ENCODE measurements around the gene TNFAIP8L2. TPM values are rescaled to one million over a fixed set of nuclear protein-coding genes. Genes with fewer than 3 reads are reported as not detected.

Gene TNFAIP8L2
- total RNA-seq, 1 experiment from 2014 or later, result not detected

- Histone ChIP-seq H2BK5ac (ENCODE audit: insufficient read length, low read length) (no peak overlapping the region), H3K9ac (ENCODE audit: extremely low read depth, insufficient read length, low read length) (no peak overlapping the region), H4K91ac (ENCODE audit: insufficient read length, low read depth, low read length) (no peak overlapping the region), H2BK120ac (ENCODE audit: low read depth, low read length, poor library complexity, severe bottlenecking) (no peak overlapping the region), H3K27ac (ENCODE audit: insufficient read length, low read depth, low read length) (no peak overlapping the region), H3T11ph (ENCODE audit: low read length) (no peak overlapping the region), H4K8ac (replicated peaks; ENCODE audit: insufficient read length, low read depth, low read length) (no peak overlapping the region), H2BK20ac (ENCODE audit: low read depth, low read length, poor library complexity, severe bottlenecking) (no peak overlapping the region), H2AFZ (ENCODE audit: low read length) (no peak overlapping the region), H3K4me1 (ENCODE audit: insufficient read depth, low read length) (no peaks in the 10 kb centered on the region), H4K5ac (ENCODE audit: insufficient read length, low read depth, low read length) (no peak overlapping the region), H3K27me3 (ENCODE audit: insufficient read depth, low read length) (no peaks in the 10 kb centered on the region; the same call in 1 of the 2 replicates), H2BK15ac (ENCODE audit: low read depth, low read length) (no peak overlapping the region), H3K23ac (ENCODE audit: insufficient read length, low read depth, low read length) (no peak overlapping the region), H2AK5ac (ENCODE audit: insufficient read length, low read length) (no peak overlapping the region), H3K23me2 (ENCODE audit: insufficient read length, low read depth, low read length, poor library complexity, severe bottlenecking) (peaks cover 15% of the 10 kb centered on the region), H3K4ac (ENCODE audit: low read depth, low read length) (no peak overlapping the region), H3K14ac (ENCODE audit: insufficient read depth, low read length) (0 out of 2 replicates have a peak overlapping the region, but pooled peaks have one; percentile 51), H3K79me1 (ENCODE audit: insufficient read depth, low read depth, low read length, poor library complexity, severe bottlenecking) (no peaks in the 10 kb centered on the region), H3K56ac (ENCODE audit: insufficient read length, low read depth, low read length) (no peak overlapping the region), H2BK12ac (ENCODE audit: insufficient read length, low read depth, low read length) (no peak overlapping the region), H3K9me3 (ENCODE audit: control insufficient read depth, low read depth, low read length) (no peaks in the 10 kb centered on the region), H4K20me1 (ENCODE audit: control insufficient read depth, insufficient read depth, insufficient read length) (no peaks in the 10 kb centered on the region), H3K4me2 (ENCODE audit: insufficient read depth, insufficient read length, low read length) (peak overlapping the region; percentile 53), H3K79me2 (ENCODE audit: insufficient read depth, low read length) (no peaks in the 10 kb centered on the region), H3K18ac (ENCODE audit: insufficient read length, low read depth, low read length) (no peak overlapping the region)
- Mint-ChIP-seq H3K27me3 (ENCODE audit: low read depth) (peaks cover 12% of the 10 kb centered on the region), H3K36me3 (ENCODE audit: insufficient read depth in 1 of 3, low read depth in 3 of 3) (peaks cover 12 to 35% (median 30%) of the 10 kb centered on the region in 3 experiments), H3K27ac (no peak overlapping the region), H3K4me1 (peaks cover 14 to 25% of the 10 kb centered on the region in 2 experiments), H3K4me3 (peak overlapping the region; percentile 62 to 76), H3K9me3 (no peaks in the 10 kb centered on the region)
- DNase-seq, result no peak
- no CpG with 5 or more reads among the region's 74 CpGs for WGBS (ENCODE audit: extremely low coverage, insufficient read length, low lambda C conversion rate)
- TF ChIP-seq CTCF (conservative IDR thresholded peaks at IDR 0.05), result no peak
Observed at GRCh38 chr1:151132335-151133017, 24.0 kb upstream of the TNFAIP8L2 start.
